Measurements from ENCODE around the gene NLGN1. TPM values are rescaled to one million over a fixed set of nuclear protein-coding genes. Genes with fewer than 3 reads are reported as not detected.

Gene NLGN1
- total RNA-seq, 1 experiment from 2014 or later: 5.2 TPM

DNA sequence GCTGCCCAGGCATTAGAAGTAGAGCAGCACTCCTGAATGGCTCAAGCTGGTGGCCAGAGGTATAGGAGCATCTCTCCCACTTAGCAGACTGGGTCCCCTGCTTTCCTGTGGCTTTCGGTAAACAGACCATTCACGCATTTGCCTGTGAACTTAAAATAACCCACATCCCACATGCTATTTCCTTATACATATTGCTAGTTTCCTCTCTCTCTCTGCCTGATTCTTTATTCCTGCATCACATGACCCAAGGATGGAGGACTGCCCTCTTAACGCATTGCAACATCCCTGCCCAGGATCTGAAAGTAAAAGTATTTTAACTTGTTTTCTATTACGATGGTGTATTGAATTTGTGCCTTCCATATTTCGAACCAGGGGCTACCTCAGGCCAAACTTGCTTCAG lies 43.4 kb upstream of the NLGN1 start:
- Histone ChIP-seq H3K79me2 (ENCODE audit: insufficient read depth, low read length) (no peaks in the 10 kb centered on the region), H4K5ac (ENCODE audit: insufficient read length, low read depth, low read length) (no peak overlapping the region), H3K4ac (ENCODE audit: low read depth, low read length) (no peak overlapping the region), H3K56ac (ENCODE audit: insufficient read length, low read depth, low read length) (no peak overlapping the region), H3K23ac (ENCODE audit: insufficient read length, low read depth, low read length) (no peak overlapping the region), H3K27ac (ENCODE audit: insufficient read length, low read depth, low read length) (peak overlapping the region; percentile 1), H2AK5ac (ENCODE audit: insufficient read length, low read length) (no peak overlapping the region), H4K20me1 (ENCODE audit: control insufficient read depth, insufficient read depth, insufficient read length) (no peaks in the 10 kb centered on the region), H3K9me3 (ENCODE audit: control insufficient read depth, low read depth, low read length) (no peaks in the 10 kb centered on the region), H2BK5ac (ENCODE audit: insufficient read length, low read length) (no peak overlapping the region), H3K4me2 (ENCODE audit: insufficient read depth, insufficient read length, low read length) (no peak overlapping the region), H4K91ac (ENCODE audit: insufficient read length, low read depth, low read length) (no peak overlapping the region), H3T11ph (ENCODE audit: low read length) (no peak overlapping the region), H3K27me3 (ENCODE audit: insufficient read depth, low read length) (no peaks in the 10 kb centered on the region), H2BK20ac (ENCODE audit: low read depth, low read length, poor library complexity, severe bottlenecking) (no peak overlapping the region), H3K14ac (ENCODE audit: insufficient read depth, low read length) (no peak overlapping the region), H2BK120ac (ENCODE audit: low read depth, low read length, poor library complexity, severe bottlenecking) (no peak overlapping the region), H3K18ac (ENCODE audit: insufficient read length, low read depth, low read length) (no peak overlapping the region), H3K4me1 (ENCODE audit: insufficient read depth, low read length) (peaks cover 7% of the 10 kb centered on the region; the same call in 1 of the 2 replicates), H3K23me2 (ENCODE audit: insufficient read length, low read depth, low read length, poor library complexity, severe bottlenecking) (no peaks in the 10 kb centered on the region), H2BK12ac (ENCODE audit: insufficient read length, low read depth, low read length) (no peak overlapping the region), H2BK15ac (ENCODE audit: low read depth, low read length) (no peak overlapping the region), H4K8ac (replicated peaks; ENCODE audit: insufficient read length, low read depth, low read length) (no peak overlapping the region), H2AFZ (ENCODE audit: low read length) (no peak overlapping the region), H3K9ac (ENCODE audit: extremely low read depth, insufficient read length, low read length) (no peak overlapping the region), H3K79me1 (ENCODE audit: insufficient read depth, low read depth, low read length, poor library complexity, severe bottlenecking) (no peaks in the 10 kb centered on the region)
- no peaks in the 10 kb centered on the region for H3K27me3 Mint-ChIP-seq (ENCODE audit: low read depth)
- DNase-seq: peak; percentile 34
- peaks cover 16% of the 10 kb centered on the region in 2 experiments for H3K4me1 Mint-ChIP-seq
- TF ChIP-seq, protein P1, sequence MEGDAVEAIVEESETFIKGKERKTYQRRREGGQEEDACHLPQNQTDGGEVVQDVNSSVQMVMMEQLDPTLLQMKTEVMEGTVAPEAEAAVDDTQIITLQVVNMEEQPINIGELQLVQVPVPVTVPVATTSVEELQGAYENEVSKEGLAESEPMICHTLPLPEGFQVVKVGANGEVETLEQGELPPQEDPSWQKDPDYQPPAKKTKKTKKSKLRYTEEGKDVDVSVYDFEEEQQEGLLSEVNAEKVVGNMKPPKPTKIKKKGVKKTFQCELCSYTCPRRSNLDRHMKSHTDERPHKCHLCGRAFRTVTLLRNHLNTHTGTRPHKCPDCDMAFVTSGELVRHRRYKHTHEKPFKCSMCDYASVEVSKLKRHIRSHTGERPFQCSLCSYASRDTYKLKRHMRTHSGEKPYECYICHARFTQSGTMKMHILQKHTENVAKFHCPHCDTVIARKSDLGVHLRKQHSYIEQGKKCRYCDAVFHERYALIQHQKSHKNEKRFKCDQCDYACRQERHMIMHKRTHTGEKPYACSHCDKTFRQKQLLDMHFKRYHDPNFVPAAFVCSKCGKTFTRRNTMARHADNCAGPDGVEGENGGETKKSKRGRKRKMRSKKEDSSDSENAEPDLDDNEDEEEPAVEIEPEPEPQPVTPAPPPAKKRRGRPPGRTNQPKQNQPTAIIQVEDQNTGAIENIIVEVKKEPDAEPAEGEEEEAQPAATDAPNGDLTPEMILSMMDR (conservative IDR thresholded peaks at IDR 0.05): no peak
- H3K9me3 Mint-ChIP-seq: peaks cover 3 to 4% of the 10 kb centered on the region in 2 experiments; a peak in 2 of 5 replicates
- H3K27ac Mint-ChIP-seq: peak overlapping the region in 2 of 3 experiments; percentile 10 to 13; a peak in 5 of 7 replicates
- no CpG with 5 or more reads among the region's 5 CpGs for WGBS (ENCODE audit: extremely low coverage, insufficient read length, low lambda C conversion rate)
- H3K36me3 Mint-ChIP-seq (ENCODE audit: insufficient read depth in 1 of 3, low read depth in 3 of 3): peaks cover 0 to 8% (median 0%) of the 10 kb centered on the region in 3 experiments; a peak in 1 of 7 replicates
- H3K4me3 Mint-ChIP-seq: no peak overlapping the region

All from H9 (cell line).